Epithelial cell of esophagus (primary cell): ENCODE data around the gene IP6K1.
"Not testable (repeated sequence)": the region's sequence is repeated elsewhere in the genome, so short reads cannot be mapped to it uniquely, and the experiment has no call there.

Experiments
- DNase-seq: peaks from one replicate; pipeline ENCODE4 v3.0.0; 2010; ENCODE audit warnings: low read depth
- H3K4me3 ChIP-seq: 2 replicates; pipeline ENCODE4 v1.5.1; 2011; ENCODE audit warnings: mild to moderate bottlenecking, low read length, control low read depth
- CTCF ChIP-seq: IDR thresholded peaks from 2 replicates; pipeline ENCODE4 v1.5.1; 2011; ENCODE audit warnings: low read depth, mild to moderate bottlenecking, low read length, control low read depth, inconsistent platforms; ENCODE audit not compliant: insufficient read depth; ENCODE audit errors: missing control alignments

The IP6K1 gene

GRCh38 chr3:49686769-49687423 lies 99.4 kb downstream of the IP6K1 start:
- peak overlapping the region; percentile 44 for H3K4me3 ChIP-seq
- peak; percentile 78 for DNase-seq

GRCh38 chr3:49686346-49686745 lies 100.0 kb downstream of the IP6K1 start:
- DNase-seq, result peak; percentile 54
- peak overlapping the region; percentile 44 for H3K4me3 ChIP-seq

- DNase-seq, H3K4me3 ChIP-seq: not testable (repeated sequence)
Observed at GRCh38 chr3:49685846-49686245, 100.5 kb downstream of the IP6K1 start.

DNA sequence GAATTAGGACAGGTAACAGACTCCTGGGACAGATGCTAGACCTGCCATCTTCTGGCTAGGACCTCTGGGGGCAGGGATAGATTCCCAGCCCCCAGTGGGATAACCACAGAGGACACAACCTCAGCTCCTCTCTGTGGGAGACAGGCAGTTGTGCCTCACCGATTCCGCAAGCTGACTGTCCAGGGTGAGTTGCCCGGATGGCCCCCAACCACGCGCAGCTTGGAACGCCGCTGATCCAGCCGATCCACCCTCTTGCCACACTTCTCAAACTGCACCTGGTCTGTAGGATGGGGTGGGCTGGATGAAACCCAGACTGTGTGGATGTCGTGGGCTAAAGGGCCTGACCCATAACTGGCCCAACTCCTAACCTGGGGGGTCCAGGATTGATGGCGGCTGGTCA lies 101.2 kb downstream of the IP6K1 start:
- DNase-seq, result not testable (repeated sequence)

GRCh38 chr3:49684453-49684852 lies 101.9 kb downstream of the IP6K1 start:
- DNase-seq, H3K4me3 ChIP-seq: not testable (repeated sequence)

More for the DNA sequence above, 101.2 kb downstream of the IP6K1 start:
- not testable (repeated sequence) for H3K4me3 ChIP-seq

- TF ChIP-seq CTCF, result no peak
- DNase-seq, result no peak
- no peak overlapping the region for H3K4me3 ChIP-seq
Observed at GRCh38 chr3:49683162-49683561, 103.2 kb downstream of the IP6K1 start.

GRCh38 chr3:49681543-49681942 lies 104.8 kb downstream of the IP6K1 start:
- no peak for DNase-seq
- no peak for TF ChIP-seq CTCF
- no peak overlapping the region for H3K4me3 ChIP-seq

- no peak for TF ChIP-seq CTCF
- no peak overlapping the region for H3K4me3 ChIP-seq
- no peak for DNase-seq
Observed at GRCh38 chr3:49681232-49681522, 105.2 kb downstream of the IP6K1 start.

GRCh38 chr3:49680493-49681231 lies 105.7 kb downstream of the IP6K1 start:
- no peak overlapping the region for H3K4me3 ChIP-seq
- no peak for DNase-seq
- no peak for TF ChIP-seq CTCF

DNA sequence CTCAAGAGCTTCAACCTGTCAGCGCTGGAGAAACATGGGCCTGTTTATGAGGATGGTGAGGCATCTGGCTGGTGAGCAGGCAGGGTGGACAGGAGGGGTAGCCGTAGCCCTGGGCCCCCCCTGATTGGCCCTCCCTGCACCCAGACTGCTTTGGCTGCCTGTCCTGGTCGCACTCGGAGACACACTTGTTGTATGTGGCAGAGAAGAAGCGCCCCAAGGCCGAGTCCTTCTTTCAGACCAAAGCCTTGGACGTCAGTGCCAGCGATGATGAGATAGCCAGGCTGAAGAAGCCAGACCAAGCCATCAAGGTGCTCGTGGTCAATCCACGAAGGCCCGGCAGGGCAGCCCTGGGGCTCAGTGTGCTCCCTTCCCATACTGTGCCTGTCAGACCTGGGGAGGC lies 110.4 kb downstream of the IP6K1 start:
- no peak for TF ChIP-seq CTCF
- no peak for DNase-seq
- no peak overlapping the region for H3K4me3 ChIP-seq
